ENCODE results near the gene IDUA.

Gene IDUA

DNA sequence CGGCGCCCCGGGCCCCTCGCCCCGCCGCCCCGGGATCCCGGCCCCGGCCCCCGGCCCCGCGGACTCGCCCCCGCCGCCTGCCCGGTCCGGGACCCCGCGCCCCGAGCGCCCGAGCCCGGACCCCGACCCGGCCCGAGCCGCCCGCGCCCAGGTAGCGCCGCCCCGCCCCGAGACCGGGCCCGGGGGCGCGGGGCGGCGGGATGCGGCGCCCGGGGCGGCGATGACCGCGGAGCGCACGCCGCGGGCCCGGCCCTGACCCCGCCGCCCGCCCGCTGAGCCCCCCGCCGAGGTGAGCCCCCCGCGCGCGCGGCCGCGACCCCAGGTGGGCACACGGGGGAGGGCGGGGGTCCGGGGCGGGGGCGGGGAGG, 24.8 kb downstream of the IDUA start:
- H3K9ac ChIP-seq (ENCODE audit: low read length in 5 of 5): no peak overlapping the region
- H3K27me3 ChIP-seq (ENCODE audit: control insufficient read depth in 5 of 5, insufficient read depth in 4 of 5, low read length in 5 of 5): peaks cover 0 to 13% (median 5%) of the 10 kb centered on the region in 5 donors
- no peak overlapping the region for H3K4me3 ChIP-seq (ENCODE audit: low read depth in 1 of 5, low read length in 5 of 5)
- peaks cover 0 to 57% (median 43%) of the 10 kb centered on the region in 5 donors for H3K4me1 ChIP-seq (ENCODE audit: control insufficient read depth in 5 of 5, insufficient read depth in 5 of 5, low read length in 5 of 5)
- no peaks in the 10 kb centered on the region for H3K36me3 ChIP-seq (ENCODE audit: control insufficient read depth in 5 of 5, insufficient read depth in 5 of 5, low read length in 5 of 5)
- H3K9me3 ChIP-seq (ENCODE audit: control insufficient read depth in 5 of 5, low read length in 5 of 5): peaks cover 0 to 4% (median 0%) of the 10 kb centered on the region in 5 donors
- no peak overlapping the region for H3K27ac ChIP-seq (ENCODE audit: low read depth, low read length)

GRCh38 chr4:1012034-1012739, 25.3 kb downstream of the IDUA start:
- Histone ChIP-seq H3K36me3 (ENCODE audit: control insufficient read depth in 5 of 5, insufficient read depth in 5 of 5, low read length in 5 of 5) (peaks cover 0 to 1% (median 0%) of the 10 kb centered on the region in 5 donors), H3K27me3 (ENCODE audit: control insufficient read depth in 5 of 5, insufficient read depth in 4 of 5, low read length in 5 of 5) (peaks cover 0 to 13% (median 5%) of the 10 kb centered on the region in 5 donors), H3K9me3 (ENCODE audit: control insufficient read depth in 5 of 5, low read length in 5 of 5) (no peaks in the 10 kb centered on the region), H3K27ac (ENCODE audit: low read depth, low read length) (no peak overlapping the region), H3K4me3 (ENCODE audit: low read depth in 1 of 5, low read length in 5 of 5) (peak overlapping the region in 4 of 5 donors; percentile 41 to 64 (median 50)), H3K9ac (ENCODE audit: low read length in 5 of 5) (peak overlapping the region in 4 of 5 donors; percentile 30 to 70 (median 52)), H3K4me1 (ENCODE audit: control insufficient read depth in 5 of 5, insufficient read depth in 5 of 5, low read length in 5 of 5) (peaks cover 0 to 57% (median 43%) of the 10 kb centered on the region in 5 donors)

- Histone ChIP-seq H3K4me3 (ENCODE audit: low read depth in 1 of 5, low read length in 5 of 5) (no peak overlapping the region), H3K27me3 (ENCODE audit: control insufficient read depth in 5 of 5, insufficient read depth in 4 of 5, low read length in 5 of 5) (peaks cover 0 to 5% (median 2%) of the 10 kb centered on the region in 5 donors), H3K36me3 (ENCODE audit: control insufficient read depth in 5 of 5, insufficient read depth in 5 of 5, low read length in 5 of 5) (peaks cover 0 to 3% (median 0%) of the 10 kb centered on the region in 5 donors), H3K9ac (ENCODE audit: low read length in 5 of 5) (peak overlapping the region in 1 of 5 donors; percentile 28), H3K9me3 (ENCODE audit: control insufficient read depth in 5 of 5, low read length in 5 of 5) (no peaks in the 10 kb centered on the region), H3K27ac (ENCODE audit: low read depth, low read length) (no peak overlapping the region), H3K4me1 (ENCODE audit: control insufficient read depth in 5 of 5, insufficient read depth in 5 of 5, low read length in 5 of 5) (peaks cover 0 to 61% (median 43%) of the 10 kb centered on the region in 5 donors)
These were observed 26.6 kb downstream of the IDUA start for GRCh38 chr4:1013225-1014073.

- peak overlapping the region in 1 of 5 donors; percentile 4 for H3K9ac ChIP-seq (ENCODE audit: low read length in 5 of 5)
- H3K27ac ChIP-seq (ENCODE audit: low read depth, low read length): no peak overlapping the region
- H3K4me3 ChIP-seq (ENCODE audit: low read depth in 1 of 5, low read length in 5 of 5): no peak overlapping the region
- H3K9me3 ChIP-seq (ENCODE audit: control insufficient read depth in 5 of 5, low read length in 5 of 5): no peaks in the 10 kb centered on the region
- no peaks in the 10 kb centered on the region for H3K27me3 ChIP-seq (ENCODE audit: control insufficient read depth in 5 of 5, insufficient read depth in 4 of 5, low read length in 5 of 5)
- H3K36me3 ChIP-seq (ENCODE audit: control insufficient read depth in 5 of 5, insufficient read depth in 5 of 5, low read length in 5 of 5): peaks cover 0 to 3% (median 0%) of the 10 kb centered on the region in 5 donors
- peaks cover 0 to 53% (median 35%) of the 10 kb centered on the region in 5 donors for H3K4me1 ChIP-seq (ENCODE audit: control insufficient read depth in 5 of 5, insufficient read depth in 5 of 5, low read length in 5 of 5)
These were observed 27.7 kb downstream of the IDUA start for GRCh38 chr4:1014291-1015167.

DNA sequence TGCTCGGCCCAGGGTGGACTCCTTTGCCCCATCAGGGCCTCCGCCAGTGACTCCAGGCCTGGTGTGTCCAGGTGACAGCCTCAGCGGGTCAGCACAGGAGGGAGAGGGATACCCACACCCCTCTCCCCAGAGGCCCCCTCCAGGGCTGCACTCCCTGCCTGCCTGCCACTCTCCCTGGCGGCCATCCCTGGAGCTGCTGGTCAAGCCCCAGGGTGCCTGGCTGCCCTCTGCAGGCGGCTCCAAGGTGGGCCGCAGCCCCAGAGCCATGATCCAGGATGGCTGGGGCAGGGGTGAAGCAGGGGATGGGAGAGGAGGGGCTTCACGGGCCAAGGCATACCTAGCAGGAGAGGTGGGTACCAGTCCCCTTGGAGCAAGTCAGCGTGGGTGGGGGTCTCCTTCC, 28.3 kb downstream of the IDUA start:
- no peak overlapping the region for H3K4me3 ChIP-seq (ENCODE audit: low read depth in 1 of 5, low read length in 5 of 5)
- H3K4me1 ChIP-seq (ENCODE audit: control insufficient read depth in 5 of 5, insufficient read depth in 5 of 5, low read length in 5 of 5): peaks cover 0 to 49% (median 32%) of the 10 kb centered on the region in 5 donors
- H3K9ac ChIP-seq (ENCODE audit: low read length in 5 of 5): peak overlapping the region in 1 of 5 donors; percentile 4
- no peaks in the 10 kb centered on the region for H3K27me3 ChIP-seq (ENCODE audit: control insufficient read depth in 5 of 5, insufficient read depth in 4 of 5, low read length in 5 of 5)
- H3K27ac ChIP-seq (ENCODE audit: low read depth, low read length): no peak overlapping the region
- H3K36me3 ChIP-seq (ENCODE audit: control insufficient read depth in 5 of 5, insufficient read depth in 5 of 5, low read length in 5 of 5): peaks cover 0 to 3% (median 0%) of the 10 kb centered on the region in 5 donors
- H3K9me3 ChIP-seq (ENCODE audit: control insufficient read depth in 5 of 5, low read length in 5 of 5): no peaks in the 10 kb centered on the region

DNA sequence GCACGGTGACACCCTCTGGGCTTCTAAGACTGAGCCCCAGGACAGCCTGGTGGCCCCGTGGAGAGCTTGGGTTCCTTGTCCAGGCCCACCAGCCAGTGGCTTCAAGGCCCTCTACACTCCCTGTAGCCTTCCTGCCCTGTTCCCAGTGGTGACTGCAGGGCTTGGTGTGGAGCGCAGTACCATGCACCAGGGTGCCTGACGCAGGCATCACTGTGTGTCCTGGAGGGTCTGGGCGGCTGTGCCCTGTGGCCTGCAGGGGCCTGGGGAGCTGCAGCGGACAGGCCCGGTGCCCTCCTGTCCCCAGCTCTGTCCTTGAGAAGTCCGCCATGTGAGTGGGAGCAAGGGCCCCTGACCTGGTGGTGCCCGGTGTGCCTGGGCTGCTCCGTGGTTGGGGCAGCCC, 28.9 kb downstream of the IDUA start:
- Histone ChIP-seq H3K27me3 (ENCODE audit: control insufficient read depth in 5 of 5, insufficient read depth in 4 of 5, low read length in 5 of 5) (no peaks in the 10 kb centered on the region), H3K27ac (ENCODE audit: low read depth, low read length) (no peak overlapping the region), H3K9ac (ENCODE audit: low read length in 5 of 5) (no peak overlapping the region), H3K4me3 (ENCODE audit: low read depth in 1 of 5, low read length in 5 of 5) (no peak overlapping the region), H3K36me3 (ENCODE audit: control insufficient read depth in 5 of 5, insufficient read depth in 5 of 5, low read length in 5 of 5) (peaks cover 0 to 3% (median 0%) of the 10 kb centered on the region in 5 donors), H3K9me3 (ENCODE audit: control insufficient read depth in 5 of 5, low read length in 5 of 5) (no peaks in the 10 kb centered on the region), H3K4me1 (ENCODE audit: control insufficient read depth in 5 of 5, insufficient read depth in 5 of 5, low read length in 5 of 5) (peaks cover 0 to 43% (median 26%) of the 10 kb centered on the region in 5 donors)

DNA sequence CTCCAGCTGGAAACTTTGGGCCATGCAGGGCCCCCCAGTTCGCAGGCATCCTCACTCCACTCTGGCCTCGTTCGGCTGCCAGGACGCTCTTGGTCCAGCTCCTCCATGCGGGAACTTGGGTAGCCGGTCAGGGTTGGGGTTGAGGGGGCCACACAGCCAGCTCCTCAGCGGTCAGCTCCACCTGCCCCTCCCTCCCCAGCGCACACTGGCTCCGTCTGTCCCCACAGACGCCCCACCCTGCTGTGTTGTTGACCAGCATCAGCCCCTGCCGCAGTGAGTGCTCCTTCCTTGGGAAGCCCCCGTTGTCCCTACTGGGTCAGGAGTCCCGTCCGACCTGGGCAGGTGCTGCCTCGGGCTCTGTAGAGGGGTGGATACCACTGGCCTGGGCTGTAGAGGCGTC, 30.4 kb downstream of the IDUA start:
- Histone ChIP-seq H3K27ac (ENCODE audit: low read depth, low read length) (no peak overlapping the region), H3K4me1 (ENCODE audit: control insufficient read depth in 5 of 5, insufficient read depth in 5 of 5, low read length in 5 of 5) (peaks cover 0 to 39% (median 23%) of the 10 kb centered on the region in 5 donors), H3K27me3 (ENCODE audit: control insufficient read depth in 5 of 5, insufficient read depth in 4 of 5, low read length in 5 of 5) (no peaks in the 10 kb centered on the region), H3K9me3 (ENCODE audit: control insufficient read depth in 5 of 5, low read length in 5 of 5) (no peaks in the 10 kb centered on the region), H3K4me3 (ENCODE audit: low read depth in 1 of 5, low read length in 5 of 5) (no peak overlapping the region), H3K9ac (ENCODE audit: low read length in 5 of 5) (no peak overlapping the region), H3K36me3 (ENCODE audit: control insufficient read depth in 5 of 5, insufficient read depth in 5 of 5, low read length in 5 of 5) (peaks cover 0 to 5% (median under 1%) of the 10 kb centered on the region in 5 donors)

DNA sequence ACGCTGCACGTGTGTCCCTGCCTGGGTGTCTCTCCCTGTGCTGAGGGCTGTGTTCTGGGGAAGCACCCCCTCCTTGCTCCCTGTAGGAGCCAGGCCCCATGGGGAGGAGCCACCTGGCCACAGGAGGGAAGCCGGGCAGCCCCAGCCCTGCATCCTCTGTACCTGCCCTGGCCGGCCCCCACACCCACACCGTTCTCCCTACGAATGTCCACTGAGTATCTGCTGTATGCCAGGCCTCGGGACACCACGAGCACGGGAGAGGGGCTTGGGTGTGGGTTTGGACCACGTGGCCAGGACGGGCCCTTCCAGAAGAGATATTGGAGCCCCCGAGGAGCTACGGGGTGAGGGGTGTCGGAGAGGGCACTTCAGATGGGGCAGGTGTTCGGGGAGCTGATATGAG, 30.9 kb downstream of the IDUA start:
- Histone ChIP-seq H3K9ac (ENCODE audit: low read length in 5 of 5) (peak overlapping the region in 1 of 5 donors; percentile 41), H3K4me3 (ENCODE audit: low read depth in 1 of 5, low read length in 5 of 5) (no peak overlapping the region), H3K36me3 (ENCODE audit: control insufficient read depth in 5 of 5, insufficient read depth in 5 of 5, low read length in 5 of 5) (peaks cover 0 to 8% (median 3%) of the 10 kb centered on the region in 5 donors), H3K4me1 (ENCODE audit: control insufficient read depth in 5 of 5, insufficient read depth in 5 of 5, low read length in 5 of 5) (peaks cover 0 to 37% (median 18%) of the 10 kb centered on the region in 5 donors), H3K27ac (ENCODE audit: low read depth, low read length) (no peak overlapping the region), H3K27me3 (ENCODE audit: control insufficient read depth in 5 of 5, insufficient read depth in 4 of 5, low read length in 5 of 5) (no peaks in the 10 kb centered on the region), H3K9me3 (ENCODE audit: control insufficient read depth in 5 of 5, low read length in 5 of 5) (no peaks in the 10 kb centered on the region)

- Histone ChIP-seq H3K27ac (ENCODE audit: low read depth, low read length) (no peak overlapping the region), H3K9me3 (ENCODE audit: control insufficient read depth in 5 of 5, low read length in 5 of 5) (no peaks in the 10 kb centered on the region), H3K27me3 (ENCODE audit: control insufficient read depth in 5 of 5, insufficient read depth in 4 of 5, low read length in 5 of 5) (no peaks in the 10 kb centered on the region), H3K36me3 (ENCODE audit: control insufficient read depth in 5 of 5, insufficient read depth in 5 of 5, low read length in 5 of 5) (peaks cover 0 to 8% (median 3%) of the 10 kb centered on the region in 5 donors), H3K9ac (ENCODE audit: low read length in 5 of 5) (peak overlapping the region in 1 of 5 donors; percentile 41), H3K4me1 (ENCODE audit: control insufficient read depth in 5 of 5, insufficient read depth in 5 of 5, low read length in 5 of 5) (peaks cover 0 to 30% (median 11%) of the 10 kb centered on the region in 5 donors), H3K4me3 (ENCODE audit: low read depth in 1 of 5, low read length in 5 of 5) (no peak overlapping the region)
These were observed 31.5 kb downstream of the IDUA start for GRCh38 chr4:1018147-1019020.

Measured in subcutaneous abdominal adipose tissue (tissue), 5 donors.